HepG2 (cell line): ENCODE results near the gene BZW1. TPM values are rescaled to one million over a fixed set of nuclear protein-coding genes. Genes with fewer than 3 reads are reported as not detected.

Experiments
- ATAC-seq: fragments of 200-7000 bp; cut with Tn5 transposase; 3 replicates; pipeline ENCODE4 v1.9.1; 2020; ENCODE audit warnings: mild to moderate bottlenecking, moderate library complexity
- BruUV-seq: library from RNA; stranded (reverse); fragments of 400-500 nt; replicated peaks from 2 replicates; lab custom pipeline; 2021; lab: Mats Ljungman, UMichigan
- CTCF ChIA-PET: fragments of 300-600 bp; formaldehyde crosslinking; extraction: SDS; loops from one replicate; lab custom pipeline; 2021; ENCODE audit warnings: low total read pairs, inconsistent platforms, low intra/inter-chr PET ratio; lab: Yijun Ruan, JAX
- POLR2A ChIA-PET: fragments of 350-600 bp; sonication (Branson Sonifier 250); formaldehyde crosslinking; loops from one replicate; lab custom pipeline; 2020; ENCODE audit warnings: antibody characterized with exemption, inconsistent platforms; lab: Yijun Ruan, JAX
- DNase-seq: peaks from one replicate; pipeline ENCODE4 v3.0.0-alpha.2; 2015; ENCODE audit warnings: low spot score
- FAIRE-seq: peaks from 3 replicates; lab custom pipeline; 2011; peaks lifted over from hg19 to GRCh38; lab: Jason Lieb, UNC
- H2AFZ ChIP-seq: one replicate; pipeline ENCODE4 v1.6.1; 2011; ENCODE audit warnings: low read length, inconsistent platforms
- H3K27ac ChIP-seq: fragments of 300-600 bp; 3 replicates; pipeline ENCODE4 v1.8.0; 2011; ENCODE audit warnings: mixed run types, mild to moderate bottlenecking, mixed read lengths, low read length, inconsistent platforms; ENCODE audit not compliant: insufficient read depth; ENCODE audit errors: extremely low read length
- H3K27me3 ChIP-seq, 2 experiments: fragments of 200-600 bp in 1 of 2; 2 replicates in 1 of 2; 3 replicates in 1 of 2; pipeline versions ENCODE4 v1.6.0 to v1.8.0; 2011; ENCODE audit warnings: low read length in 2 of 2, mild to moderate bottlenecking in 2 of 2, moderate library complexity in 2 of 2, inconsistent platforms in 1 of 2; ENCODE audit not compliant: insufficient read depth in 2 of 2, control insufficient read depth in 1 of 2
- H3K36me3 ChIP-seq, 2 experiments: fragments of 200-600 bp in 1 of 2; replicated peaks in 1 of 2; 2 replicates in 1 of 2; 3 replicates in 1 of 2; pipeline versions ENCODE4 v1.5.1 to v1.8.0; 2011; ENCODE audit warnings: low read length in 2 of 2, inconsistent platforms in 1 of 2; ENCODE audit not compliant: insufficient read depth in 2 of 2, control insufficient read depth in 1 of 2
- H3K4me1 ChIP-seq: 2 replicates; pipeline ENCODE4 v1.5.1; 2012; ENCODE audit warnings: low read length, inconsistent platforms; ENCODE audit not compliant: insufficient read depth
- H3K4me2 ChIP-seq: 2 replicates; pipeline ENCODE4 v1.6.0; 2011; ENCODE audit warnings: low read depth, low read length, inconsistent platforms
- H3K4me3 ChIP-seq, 3 experiments: fragments of 200-600 bp in 1 of 3; sonication (generic), shearing (Covaris generic) in 1 of 3; replicated peaks in 1 of 3; 2 replicates each; pipeline ENCODE4 v1.5.1; 2011 to 2016; ENCODE audit warnings: low read length in 3 of 3, inconsistent platforms in 2 of 3, low read depth in 2 of 3, mild to moderate bottlenecking in 2 of 3, control low read depth in 1 of 3, mixed read lengths in 1 of 3; ENCODE audit not compliant: insufficient read depth in 1 of 3
- H3K79me2 ChIP-seq: one replicate; pipeline ENCODE4 v1.6.1; 2011; ENCODE audit warnings: low read length, inconsistent platforms; ENCODE audit not compliant: insufficient read depth
- H3K9ac ChIP-seq: 2 replicates; pipeline ENCODE4 v1.6.0; 2011; ENCODE audit warnings: mild to moderate bottlenecking, low read depth, low read length, inconsistent platforms; ENCODE audit not compliant: insufficient read depth
- H3K9me3 ChIP-seq: 2 replicates; pipeline ENCODE4 v1.5.1; 2012; ENCODE audit warnings: mild to moderate bottlenecking, low read length
- H4K20me1 ChIP-seq: 2 replicates; pipeline ENCODE4 v1.6.0; 2011; ENCODE audit warnings: inconsistent platforms, mild to moderate bottlenecking, low read length, moderate library complexity; ENCODE audit not compliant: insufficient read depth
- BHLHE40 ChIP-seq: IDR thresholded peaks from 2 replicates; pipeline ENCODE4 v1.6.1; 2011; ENCODE audit warnings: low read length, improper control_type of control experiment
- CC2D1A ChIP-seq: sonication (generic); formaldehyde crosslinking; IDR thresholded peaks from 2 replicates; pipeline ENCODE4 v1.8.1; 2023; ENCODE audit warnings: mild to moderate bottlenecking, missing genetic modification reagents
- IKZF1 ChIP-seq: fragments of 450-650 bp; IDR thresholded peaks from 2 replicates; pipeline ENCODE4 v1.7.1; 2016
- IRF1 ChIP-seq: sonication (generic); formaldehyde crosslinking; IDR thresholded peaks from 2 replicates; pipeline ENCODE4 v1.4.0; 2020; ENCODE audit warnings: low read depth, mild to moderate bottlenecking, missing genetic modification reagents
- ISX ChIP-seq: sonication (generic); formaldehyde crosslinking; conservative IDR thresholded peaks from 2 replicates; pipeline ENCODE4 v1.5.0; 2020; ENCODE audit warnings: missing genetic modification reagents
- MAFK ChIP-seq, 2 experiments: IDR thresholded peaks in 1 of 2; conservative IDR thresholded peaks in 1 of 2; 2 replicates each; pipeline ENCODE4 v1.6.1; 2011; ENCODE audit warnings: improper control_type of control experiment in 2 of 2, low read length in 2 of 2
- MBD4 ChIP-seq: IDR thresholded peaks from 2 replicates; pipeline ENCODE4 v1.6.1; 2012; ENCODE audit warnings: low read length, inconsistent platforms, borderline replicate concordance
- MEF2D ChIP-seq: sonication (generic); formaldehyde crosslinking; IDR thresholded peaks from 2 replicates; pipeline ENCODE4 v1.5.1; 2020; ENCODE audit warnings: mild to moderate bottlenecking, missing genetic modification reagents
- NFIC ChIP-seq: IDR thresholded peaks from 2 replicates; pipeline ENCODE4 v1.6.1; 2012; ENCODE audit warnings: mild to moderate bottlenecking, low read length, inconsistent platforms
- PCBP2 ChIP-seq: fragments of 200-400 bp; formaldehyde crosslinking; optimal IDR thresholded peaks from 2 replicates; pipeline ENCODE3; 2018; ENCODE audit warnings: low read length, low read depth; ENCODE audit not compliant: poor library complexity, severe bottlenecking
- POLR2A ChIP-seq, 2 experiments: IDR thresholded peaks; 2 replicates each; pipeline ENCODE4 v1.6.1; 2011; ENCODE audit warnings: low read depth in 2 of 2, low read length in 2 of 2, mild to moderate bottlenecking in 1 of 2, moderate library complexity in 1 of 2; ENCODE audit not compliant: insufficient read depth in 1 of 2
- POLR2G ChIP-seq: fragments of 200-400 bp; formaldehyde crosslinking; IDR thresholded peaks from 2 replicates; pipeline ENCODE4 v1.6.1; 2018; ENCODE audit warnings: mild to moderate bottlenecking, low read depth, low read length, moderate library complexity
- RAD21 ChIP-seq: fragments of 450-650 bp; formaldehyde crosslinking; IDR thresholded peaks from 2 replicates; pipeline ENCODE4 v1.5.0; 2020; ENCODE audit warnings: mild to moderate bottlenecking
- RBFOX2 ChIP-seq: fragments of 200-400 bp; formaldehyde crosslinking; IDR thresholded peaks from 2 replicates; pipeline ENCODE4 v1.6.1; 2017; ENCODE audit warnings: low read depth, mild to moderate bottlenecking, low read length
- SOX13 ChIP-seq, 3 experiments: fragments of 450-650 bp in 1 of 3; sonication (generic) in 1 of 3; formaldehyde crosslinking in 1 of 3; IDR thresholded peaks in 2 of 3; conservative IDR thresholded peaks in 1 of 3; 2 replicates each; pipeline versions ENCODE4 v1.5.0 to v1.6.1; 2016 to 2020; ENCODE audit warnings: antibody characterized with exemption in 1 of 3, mild to moderate bottlenecking in 1 of 3, missing compliant biosample characterization in 1 of 3, missing genetic modification reagents in 1 of 3, moderate library complexity in 1 of 3
- ZMYM4 ChIP-seq: sonication (generic); formaldehyde crosslinking; IDR thresholded peaks from 2 replicates; pipeline ENCODE4 v1.8.1; 2023; ENCODE audit warnings: mild to moderate bottlenecking, missing genetic modification reagents
- ZNF280B ChIP-seq: sonication (generic); formaldehyde crosslinking; IDR thresholded peaks from 2 replicates; pipeline ENCODE4 v1.5.0; 2020; ENCODE audit warnings: missing genetic modification reagents, mild to moderate bottlenecking, borderline replicate concordance
- ZNF431 ChIP-seq: sonication (generic); formaldehyde crosslinking; IDR thresholded peaks from 2 replicates; pipeline ENCODE4 v1.9.0; 2022; ENCODE audit warnings: missing genetic modification reagents, low read depth, mild to moderate bottlenecking, borderline replicate concordance
- ZNF547 ChIP-seq: sonication (generic); formaldehyde crosslinking; IDR thresholded peaks from 2 replicates; pipeline ENCODE4 v1.5.1; 2020; ENCODE audit warnings: mild to moderate bottlenecking, missing genetic modification reagents
- ZNF564 ChIP-seq: sonication (generic); formaldehyde crosslinking; IDR thresholded peaks from 2 replicates; pipeline ENCODE4 v1.8.1; 2023; ENCODE audit warnings: mild to moderate bottlenecking, missing genetic modification reagents
- ZNF746 ChIP-seq: sonication (generic); formaldehyde crosslinking; IDR thresholded peaks from 2 replicates; pipeline ENCODE4 v1.8.0; 2022; ENCODE audit warnings: mild to moderate bottlenecking, missing genetic modification reagents
- ZNF891 ChIP-seq: sonication (generic); formaldehyde crosslinking; IDR thresholded peaks from 2 replicates; pipeline ENCODE4 v1.5.0; 2020; ENCODE audit warnings: mild to moderate bottlenecking, missing genetic modification reagents
- WGBS: methylation state at CpG from one replicate; pipeline ENCODE4 v1.1.6; 2017; ENCODE audit warnings: low lambda C conversion rate; 5-methylcytosine and 5-hydroxymethylcytosine counted together
- in situ Hi-C: cut with HindIII; loops from 2 replicates; pipeline ENCODE4 v1.10.0; 2017; ENCODE audit warnings: low pct_unique_long_range_greater_than_20kb; ENCODE audit not compliant: extremely low pct_ligation_motif_present
- intact Hi-C: fragments of 100-400 bp; cut with micrococcal nuclease; formaldehyde crosslinking; loops from one replicate; pipeline ENCODE4 v1.10.0; 2022; ENCODE audit not compliant: unreplicated experiment
- polyA plus RNA-seq, 8 experiments: library from polyadenylated mRNA; depleted of rRNA in 3 of 8; stranded (reverse) in 7 of 8; unstranded in 1 of 8; fragments of >200 nt; fragmentation: Illumina TruSeq in 4 of 8; extraction: Trizol in 4 of 8; gene quantifications; 2 replicates each; pipeline versions ENCODE4 v1.2.1 to v1.2.3, GENCODE V29; 2011 to 2016; ENCODE audit warnings: low read depth in 4 of 8, missing spikeins in 1 of 8, mixed read lengths in 1 of 8; ENCODE audit not compliant: insufficient read depth in 1 of 8
- total RNA-seq, 5 experiments: library from RNA; depleted of rRNA; stranded (reverse); fragments of >200 nt; fragmentation: Illumina TruSeq; extraction: Trizol; gene quantifications; 2 replicates each; pipeline ENCODE4 v1.2.3, GENCODE V29; 2016; ENCODE audit warnings: low read depth in 1 of 5

BZW1 gene
- total and polyA plus RNA-seq, 2 of the 13 experiments (the other 11 are each of a cell fraction or from before 2014, with no cell fraction given), result 106 to 384 TPM

GRCh38 chr2:200851398-200852248 lies 39.9 kb downstream of the BZW1 start:
- H3K9me3 ChIP-seq, result no peaks in the 10 kb centered on the region
- peaks cover 6% of the 10 kb centered on the region for H3K79me2 ChIP-seq
- no peaks in the 10 kb centered on the region for H3K27me3 ChIP-seq
- intact Hi-C loops (no loop called here), in situ Hi-C loops (no loop called here)
- ChIA-PET CTCF (no interaction called here), POLR2A (interaction anchor here (1.1 to 2.3 kb wide), 2 partner anchors 12 kb away, joined by 8 read pairs; partner anchors contain the start of gene CLK1)
- H3K4me3 ChIP-seq, result no peak overlapping the region
- H3K4me1 ChIP-seq, result no peaks in the 10 kb centered on the region
- DNase-seq (no peak), ATAC-seq (no peak), FAIRE-seq (no peak)
- peaks cover 31% of the 10 kb centered on the region for H4K20me1 ChIP-seq
- H3K4me2 ChIP-seq, result no peak overlapping the region
- peaks cover 14 to 50% of the 10 kb centered on the region in 2 experiments for H3K36me3 ChIP-seq
- BruUV-seq, result TSS peak; percentile 35
- 94% methylated on average over 6 of the region's 6 CpGs for WGBS
- H3K27ac ChIP-seq, result no peak overlapping the region
- no peak overlapping the region for H3K9ac ChIP-seq
- no peak overlapping the region for H2AFZ ChIP-seq
- no peak for TF ChIP-seq ZMYM4 (CRISPR knock-in tag)
- no peak for TF ChIP-seq ZNF431 (CRISPR knock-in tag)
- 0 out of 2 replicates have a peak, but pooled peaks have one; percentile 34 for TF ChIP-seq MEF2D (CRISPR knock-in tag)
- TF ChIP-seq CC2D1A (CRISPR knock-in tag), result no peak
- TF ChIP-seq IKZF1, result no peak
- no peak for TF ChIP-seq ZNF746
- TF ChIP-seq IRF1 (CRISPR knock-in tag), result no peak
- TF ChIP-seq NFIC, result 0 out of 2 replicates have a peak, but pooled peaks have one; percentile 10
- no peak for TF ChIP-seq ZNF280B (CRISPR knock-in tag)
- TF ChIP-seq ZNF564 (CRISPR knock-in tag), result no peak
- no peak for TF ChIP-seq PCBP2
- peak; percentile 42 for TF ChIP-seq POLR2G
- TF ChIP-seq ISX, result no peak
- TF ChIP-seq RAD21 (CRISPR knock-in tag), result no peak; the same call in 1 of the 2 replicates
- TF ChIP-seq POLR2A (IDR thresholded peaks at IDR 0.05; ENCODE audit: insufficient read depth in 1 of 2, low read depth in 2 of 2, low read length in 2 of 2), result 0 out of 4 replicates have a peak, but pooled peaks of 1 of the 2 experiments have one; percentile 17
- TF ChIP-seq RBFOX2, result peak; percentile 21; the same call in 1 of the 2 replicates
- no peak for TF ChIP-seq ZNF891
- no peak for TF ChIP-seq BHLHE40
- TF ChIP-seq SOX13 (IDR thresholded peaks at IDR 0.05), result no peak
- TF ChIP-seq SOX13 (CRISPR knock-in tag; conservative IDR thresholded peaks at IDR 0.05 in 1 of 2, IDR thresholded peaks at IDR 0.05 in 1 of 2), result no peak
- TF ChIP-seq ZNF547 (CRISPR knock-in tag), result no peak
- 0 out of 2 replicates have a peak, but pooled peaks have one; percentile 54 for TF ChIP-seq MBD4
- TF ChIP-seq MAFK (conservative IDR thresholded peaks at IDR 0.05 in 1 of 2, IDR thresholded peaks at IDR 0.05 in 1 of 2; ENCODE audit: low read length in 2 of 2), result no peak
